H1 (cell line): ENCODE measurements around the gene DIABLO.

Source experiments
- FOSL1 ChIP-seq: IDR thresholded peaks from 2 replicates; pipeline ENCODE4 v1.6.1; 2011; ENCODE audit warnings: mild to moderate bottlenecking, low read depth, low read length, moderate library complexity; ENCODE audit not compliant: insufficient read depth
- JUN ChIP-seq: IDR thresholded peaks from 2 replicates; pipeline ENCODE4 v1.6.1; 2011; ENCODE audit warnings: low read depth, mild to moderate bottlenecking, improper control_type of control experiment, low read length
- POLR2A ChIP-seq, 2 experiments: IDR thresholded peaks; 1 replicate in 1 of 2; 2 replicates in 1 of 2; pipeline ENCODE4 v1.6.1; 2011; ENCODE audit warnings: low read depth in 2 of 2, low read length in 2 of 2, mild to moderate bottlenecking in 2 of 2; ENCODE audit errors: control extremely low read depth in 1 of 2
- YY1 ChIP-seq: IDR thresholded peaks from 2 replicates; pipeline ENCODE4 v1.6.1; 2011; ENCODE audit warnings: low read depth, mild to moderate bottlenecking, low read length
- TF ChIP-seq, protein P1 (sequence below), 3 experiments: IDR thresholded peaks; 1 replicate in 2 of 3; 2 replicates in 1 of 3; pipeline versions ENCODE4 v1.5.1 to v1.6.1; 2011; ENCODE audit warnings: low read length in 3 of 3, mild to moderate bottlenecking in 3 of 3, inconsistent platforms in 2 of 3, low read depth in 1 of 3, moderate library complexity in 1 of 3; ENCODE audit not compliant: insufficient read depth in 1 of 3; ENCODE audit errors: control extremely low read depth in 1 of 3

DNA sequence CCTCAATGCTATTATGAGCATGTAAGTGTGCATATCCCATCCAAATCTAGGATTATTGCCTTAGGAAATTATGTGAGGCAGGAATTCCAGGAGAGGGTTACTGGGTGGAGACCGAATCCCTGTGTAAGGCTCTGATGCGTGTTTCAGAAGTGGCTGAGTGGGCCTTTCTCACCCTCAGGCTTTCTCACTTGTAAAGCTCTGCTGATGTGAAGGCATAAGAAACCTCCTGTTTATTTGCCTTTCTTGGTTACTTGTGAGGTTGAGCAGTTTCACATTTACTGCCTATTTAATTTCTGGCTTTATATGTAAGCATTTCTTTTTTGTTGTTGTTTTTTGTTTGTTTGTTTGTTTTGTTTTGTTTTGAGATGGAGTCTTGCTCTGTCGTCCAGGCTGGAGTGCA lies 62.9 kb downstream of the DIABLO start:
- TF ChIP-seq, protein P1, sequence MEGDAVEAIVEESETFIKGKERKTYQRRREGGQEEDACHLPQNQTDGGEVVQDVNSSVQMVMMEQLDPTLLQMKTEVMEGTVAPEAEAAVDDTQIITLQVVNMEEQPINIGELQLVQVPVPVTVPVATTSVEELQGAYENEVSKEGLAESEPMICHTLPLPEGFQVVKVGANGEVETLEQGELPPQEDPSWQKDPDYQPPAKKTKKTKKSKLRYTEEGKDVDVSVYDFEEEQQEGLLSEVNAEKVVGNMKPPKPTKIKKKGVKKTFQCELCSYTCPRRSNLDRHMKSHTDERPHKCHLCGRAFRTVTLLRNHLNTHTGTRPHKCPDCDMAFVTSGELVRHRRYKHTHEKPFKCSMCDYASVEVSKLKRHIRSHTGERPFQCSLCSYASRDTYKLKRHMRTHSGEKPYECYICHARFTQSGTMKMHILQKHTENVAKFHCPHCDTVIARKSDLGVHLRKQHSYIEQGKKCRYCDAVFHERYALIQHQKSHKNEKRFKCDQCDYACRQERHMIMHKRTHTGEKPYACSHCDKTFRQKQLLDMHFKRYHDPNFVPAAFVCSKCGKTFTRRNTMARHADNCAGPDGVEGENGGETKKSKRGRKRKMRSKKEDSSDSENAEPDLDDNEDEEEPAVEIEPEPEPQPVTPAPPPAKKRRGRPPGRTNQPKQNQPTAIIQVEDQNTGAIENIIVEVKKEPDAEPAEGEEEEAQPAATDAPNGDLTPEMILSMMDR (IDR thresholded peaks at IDR 0.05; ENCODE audit: control extremely low read depth in 1 of 3, insufficient read depth in 1 of 3, low read depth in 1 of 3, low read length in 3 of 3) = no peak
- TF ChIP-seq POLR2A (IDR thresholded peaks at IDR 0.05; ENCODE audit: control extremely low read depth in 1 of 2, low read depth in 2 of 2, low read length in 2 of 2) (no peak), YY1 (no peak), JUN (no peak), FOSL1 (no peak)
